HUDEP-2 (cell line): ENCODE measurements around the gene CUL1.

Experiments
- DNase-seq, 76 experiments: peaks; one replicate each; lab custom pipeline; 2025; ENCODE audit not compliant: unreplicated experiment in 76 of 76; lab: John Stamatoyannopoulos, UW

Gene CUL1

DNA sequence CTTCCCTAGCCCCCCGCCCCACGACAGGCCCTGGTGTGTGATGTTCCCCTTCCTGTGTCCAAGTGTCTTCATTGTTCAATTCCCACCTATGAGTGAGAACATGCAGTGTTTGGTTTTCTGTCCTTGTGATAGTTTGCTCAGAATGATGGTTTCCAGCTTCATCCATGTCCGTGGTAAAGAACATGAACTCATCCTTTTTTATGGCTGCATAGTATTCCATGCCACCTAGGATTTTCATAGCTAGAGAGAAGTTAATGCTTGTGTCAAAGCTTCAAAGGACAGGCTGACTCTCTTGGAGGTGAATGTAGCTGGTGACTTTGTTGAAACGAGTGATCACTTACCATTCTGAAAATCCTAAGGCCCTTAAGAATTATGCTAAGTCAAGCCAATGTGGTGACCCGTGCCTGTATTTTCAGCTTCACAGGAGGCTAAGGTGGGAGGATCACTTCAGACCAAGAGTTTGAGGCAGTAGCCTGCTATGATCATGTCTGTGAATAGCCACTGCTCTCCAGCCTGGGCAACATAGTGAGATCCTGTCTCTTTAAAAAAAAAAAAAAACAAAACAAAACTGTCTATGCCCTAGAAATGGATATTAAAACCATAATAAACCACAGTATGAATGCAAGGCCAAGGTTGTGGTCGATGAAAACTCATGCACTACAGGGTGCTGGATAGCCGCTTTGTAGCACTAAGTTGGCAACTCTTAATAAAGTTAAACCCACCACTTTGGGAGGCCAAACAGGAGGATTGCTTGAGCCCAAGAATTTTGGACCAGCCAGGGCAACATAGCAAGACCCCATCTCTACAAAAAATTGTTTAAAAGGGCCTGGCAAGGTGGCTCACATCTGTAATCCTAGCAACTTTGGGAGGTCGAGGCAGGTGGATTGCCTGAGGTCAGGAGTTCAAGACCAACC, 52.0 kb downstream of the CUL1 start:
- no peak for DNase-seq

DNA sequence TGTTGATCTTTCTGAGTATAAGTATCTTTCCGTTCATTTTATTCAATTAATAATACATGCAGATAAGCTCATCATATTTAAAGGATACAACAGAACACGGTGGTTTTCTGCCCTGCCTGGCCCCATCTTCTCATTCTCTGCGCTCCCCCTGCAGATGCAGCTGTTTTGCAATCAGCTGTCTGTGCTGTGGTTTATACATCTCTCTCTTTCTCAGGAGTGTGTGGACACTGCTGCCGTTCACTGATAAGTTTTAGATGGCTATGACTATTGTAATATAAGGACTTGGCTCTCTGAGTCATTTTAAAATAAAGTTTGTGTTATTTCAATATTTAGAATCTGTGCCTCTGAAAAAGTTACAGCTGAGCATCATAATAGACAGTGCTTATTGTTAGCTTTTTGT, 54.5 kb downstream of the CUL1 start:
- peak in 7 of 76 experiments; percentile 1 to 23 (median 9) for DNase-seq

DNA sequence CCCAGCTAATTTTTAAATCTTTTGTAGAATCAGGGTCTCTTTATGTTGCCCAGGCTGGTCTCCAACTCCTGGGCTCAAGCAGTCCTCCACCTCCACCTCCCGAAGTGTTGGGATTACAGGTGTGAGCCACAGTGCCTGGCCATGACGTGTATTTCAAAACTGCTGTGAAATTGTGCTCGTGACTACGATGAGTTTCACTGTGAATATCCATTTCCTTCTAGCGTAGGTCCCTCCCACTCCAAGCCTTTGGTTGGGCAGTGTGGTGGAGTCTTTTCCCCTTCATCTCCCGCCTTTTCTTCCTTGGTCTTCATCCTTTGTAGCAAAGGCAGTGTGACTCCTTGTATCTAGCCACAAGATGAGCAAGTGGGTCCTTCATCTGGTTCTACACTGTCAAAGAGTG, 56.2 kb downstream of the CUL1 start:
- no peak for DNase-seq

DNA sequence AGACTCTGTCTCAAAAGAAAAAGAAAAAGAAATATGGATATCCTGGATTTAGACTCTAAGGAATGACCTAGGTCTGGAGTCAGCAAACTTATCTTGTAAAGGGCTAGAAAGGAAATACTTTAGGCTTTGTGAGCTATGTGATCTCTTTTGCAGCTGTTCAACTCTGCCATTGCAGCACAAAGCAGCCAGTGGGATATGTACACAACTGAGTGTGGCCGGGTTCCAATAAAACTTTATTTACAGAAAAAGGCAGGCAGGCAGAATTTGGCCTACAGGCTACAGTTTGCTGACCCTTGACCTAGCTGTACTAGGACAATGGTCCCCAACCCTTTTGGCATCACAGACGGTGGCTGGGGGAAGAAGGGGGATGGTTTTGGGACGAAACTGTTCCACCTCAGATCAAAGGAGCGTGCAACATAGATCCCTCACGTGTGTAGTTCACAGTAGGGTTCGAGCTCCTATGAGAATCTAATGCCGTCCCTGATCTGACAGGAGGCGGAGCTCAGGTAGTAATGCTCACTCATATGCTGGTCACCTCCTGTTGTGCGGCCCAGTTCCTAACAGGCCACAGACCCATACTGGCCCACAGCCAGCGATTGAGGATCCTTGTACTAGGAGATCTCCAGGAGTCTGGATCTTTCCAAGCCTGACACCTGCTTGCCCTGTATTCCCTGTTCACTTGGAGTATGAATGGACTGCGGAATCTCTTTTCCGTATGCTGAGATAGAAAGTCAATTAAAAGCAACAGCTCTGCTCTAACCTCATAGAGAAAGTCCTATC, 63.0 kb downstream of the CUL1 start:
- no peak for DNase-seq

DNA sequence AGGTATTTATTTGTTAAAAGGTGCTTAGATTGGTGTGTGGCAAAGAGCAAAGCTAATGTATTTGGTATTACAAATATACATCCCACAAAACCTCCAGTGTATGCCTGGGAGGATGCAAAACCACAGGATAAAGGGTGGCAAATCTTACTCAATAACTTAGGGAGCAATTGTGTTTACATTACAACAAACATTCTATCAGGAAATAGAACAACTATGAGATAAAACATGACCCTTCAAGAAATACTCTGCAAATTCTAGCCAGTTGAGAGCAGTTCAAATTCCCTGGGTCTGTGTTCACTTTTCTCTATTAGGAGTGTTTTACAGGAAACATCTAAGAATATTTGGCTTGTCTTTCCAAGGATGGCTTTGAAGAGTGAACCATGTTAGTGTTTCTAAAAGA, 64.9 kb downstream of the CUL1 start:
- DNase-seq, result no peak

DNA sequence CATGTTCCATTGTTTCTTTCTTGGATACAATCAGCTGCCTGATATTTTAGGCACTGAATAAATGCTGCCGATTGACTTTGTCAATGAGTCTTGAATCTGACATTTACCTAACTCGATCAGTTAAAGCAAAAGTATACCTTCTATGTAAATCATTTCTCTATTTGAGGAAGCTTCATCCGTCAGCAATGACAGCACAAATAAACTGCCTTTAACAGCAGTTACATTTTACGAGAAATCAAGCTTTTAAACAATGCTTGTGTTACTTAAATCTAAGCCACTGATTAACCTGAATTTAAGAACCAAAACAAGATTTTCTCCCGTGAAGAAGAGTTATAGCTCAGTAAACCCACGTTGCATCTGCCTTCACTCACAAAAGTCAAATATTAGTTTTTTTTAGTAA, 71.3 kb downstream of the CUL1 start:
- no peak for DNase-seq

DNA sequence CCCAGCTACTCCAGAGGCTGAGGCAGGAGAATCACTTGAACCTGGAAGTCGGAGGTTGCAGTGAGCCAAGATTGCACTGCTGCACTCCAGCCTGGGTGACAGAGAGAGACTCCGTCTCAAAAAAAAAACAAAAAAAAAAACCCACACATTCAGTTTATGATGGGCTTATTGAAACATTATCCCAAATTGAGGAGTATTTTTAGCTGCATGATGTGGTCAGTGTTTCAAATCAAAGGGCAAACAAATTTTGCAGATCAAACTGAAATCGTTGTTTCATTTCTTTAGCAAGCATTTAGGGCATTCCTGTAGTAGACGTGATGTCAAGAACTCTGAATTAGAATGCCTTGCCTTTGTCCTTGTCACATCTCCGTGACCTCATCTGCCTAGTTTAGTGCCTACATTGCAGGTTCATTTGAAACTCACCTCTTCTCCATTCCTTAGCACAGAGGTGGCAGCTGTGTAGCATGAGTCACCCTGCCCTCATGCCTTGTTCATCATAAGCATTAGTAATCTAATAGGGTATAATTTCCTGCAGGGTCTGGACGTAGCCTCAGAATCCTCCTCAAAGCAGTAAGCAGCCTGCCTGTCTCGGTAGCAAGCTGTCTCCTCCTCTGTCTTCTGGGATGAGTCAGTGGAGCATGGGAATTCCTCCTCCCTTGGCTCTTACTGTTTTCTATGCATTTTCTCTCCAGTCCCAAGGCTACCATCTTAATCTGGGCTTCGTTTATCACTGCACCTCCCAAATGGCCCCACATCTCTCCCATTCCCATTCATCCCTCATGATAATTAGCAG, 73.8 kb downstream of the CUL1 start:
- no peak for DNase-seq

DNA sequence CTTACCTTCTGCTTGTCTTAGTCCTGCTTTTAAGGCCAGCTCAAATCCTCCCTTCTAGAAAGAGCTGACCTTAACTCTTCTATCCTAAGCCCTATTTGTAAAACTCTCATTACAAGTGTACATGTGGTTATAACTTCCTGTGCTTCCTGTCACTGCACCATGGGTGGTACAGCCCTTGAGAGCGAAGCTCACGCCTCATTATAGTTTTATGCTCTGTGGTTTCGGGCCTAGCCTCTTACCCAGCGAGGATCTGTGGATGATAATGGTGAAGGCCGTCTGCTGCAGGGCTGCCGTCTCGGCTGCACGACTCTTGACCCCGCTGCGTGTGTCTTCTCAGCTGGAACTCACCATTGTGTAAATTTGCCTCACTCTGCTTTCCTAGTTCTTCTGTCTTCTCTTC, 74.6 kb downstream of the CUL1 start:
- no peak for DNase-seq

DNA sequence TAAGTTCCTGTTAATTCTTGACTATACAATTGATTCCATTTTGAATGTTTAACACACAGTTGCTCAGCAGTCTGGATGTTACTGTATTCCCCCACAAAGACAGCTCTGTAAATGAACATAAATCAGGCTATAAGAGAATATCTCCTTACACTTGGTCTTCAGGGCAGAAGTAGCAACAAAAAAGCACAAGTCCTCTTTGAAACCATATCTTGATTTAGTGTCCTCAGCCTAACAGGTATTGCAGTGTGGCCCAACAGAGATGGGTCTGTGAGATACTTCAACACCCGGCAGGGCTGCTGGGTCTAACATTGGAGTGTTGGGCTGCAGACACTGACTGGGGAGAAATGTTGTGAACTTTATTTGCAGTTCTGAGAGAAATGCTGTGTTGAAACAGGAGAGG, 75.8 kb downstream of the CUL1 start:
- DNase-seq, result no peak

DNA sequence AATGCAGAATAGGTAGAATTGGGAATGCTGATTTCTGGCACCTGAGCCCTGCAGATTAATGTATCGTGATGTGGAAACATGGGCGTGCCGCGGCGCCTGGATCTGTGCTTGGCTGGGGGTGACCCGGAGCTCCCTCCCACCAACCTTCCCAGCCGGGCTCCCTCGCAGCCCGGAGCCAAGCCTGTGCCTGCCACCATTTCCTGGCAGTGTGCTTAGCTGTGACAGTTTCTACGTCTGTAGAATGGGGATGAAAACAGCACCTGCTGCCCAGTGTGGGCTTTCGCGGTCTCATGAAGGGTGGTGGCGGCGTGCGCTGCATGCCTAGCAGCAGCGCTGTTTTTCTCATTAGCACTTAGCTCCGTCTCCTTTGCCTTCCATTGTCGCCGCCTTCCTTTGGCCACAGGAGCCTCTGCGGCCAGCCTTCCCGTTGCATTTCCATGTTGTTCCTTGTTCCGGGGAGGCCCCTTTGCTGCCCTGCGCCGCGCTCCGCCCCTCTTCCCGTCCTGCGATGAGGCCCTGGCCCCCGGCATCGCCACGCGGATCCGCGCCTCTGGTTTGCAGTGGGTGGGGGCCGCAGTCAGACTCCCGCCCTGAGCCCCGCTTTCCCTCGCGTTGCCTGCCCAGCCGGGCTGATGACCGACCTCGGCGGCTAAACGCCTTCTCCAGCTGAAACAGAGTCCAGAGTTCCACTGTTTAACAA, 84.2 kb downstream of the CUL1 start:
- DNase-seq, result no peak

DNA sequence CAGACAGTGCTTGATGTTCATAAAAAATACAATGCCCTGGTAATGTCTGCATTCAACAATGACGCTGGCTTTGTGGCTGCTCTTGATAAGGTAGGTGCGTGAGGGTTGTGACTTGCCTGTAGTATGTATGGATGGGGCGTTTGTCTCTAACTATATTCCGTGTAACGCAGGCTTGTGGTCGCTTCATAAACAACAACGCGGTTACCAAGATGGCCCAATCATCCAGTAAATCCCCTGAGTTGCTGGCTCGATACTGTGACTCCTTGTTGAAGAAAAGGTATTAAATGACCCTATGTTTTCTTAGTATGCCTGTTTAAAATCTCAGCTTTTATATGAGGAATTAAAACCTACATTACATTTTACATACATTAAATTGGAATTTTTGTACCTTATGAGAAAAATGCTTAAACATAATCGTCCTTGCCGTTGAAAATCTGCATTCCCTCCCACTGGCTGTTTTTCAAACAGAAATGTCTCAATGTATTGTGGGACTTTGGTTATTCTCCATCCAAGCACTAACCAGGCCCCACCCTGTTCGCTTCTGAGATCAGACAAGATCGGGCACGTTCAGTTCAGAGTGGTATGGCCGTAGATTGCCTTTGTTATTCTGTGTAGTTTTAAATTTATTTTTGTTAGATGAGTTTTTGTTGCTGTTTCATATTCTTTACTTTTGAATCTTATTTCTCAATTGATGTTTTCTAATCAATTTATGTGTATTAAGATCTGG, 85.3 kb downstream of the CUL1 start:
- DNase-seq, result no peak

DNA sequence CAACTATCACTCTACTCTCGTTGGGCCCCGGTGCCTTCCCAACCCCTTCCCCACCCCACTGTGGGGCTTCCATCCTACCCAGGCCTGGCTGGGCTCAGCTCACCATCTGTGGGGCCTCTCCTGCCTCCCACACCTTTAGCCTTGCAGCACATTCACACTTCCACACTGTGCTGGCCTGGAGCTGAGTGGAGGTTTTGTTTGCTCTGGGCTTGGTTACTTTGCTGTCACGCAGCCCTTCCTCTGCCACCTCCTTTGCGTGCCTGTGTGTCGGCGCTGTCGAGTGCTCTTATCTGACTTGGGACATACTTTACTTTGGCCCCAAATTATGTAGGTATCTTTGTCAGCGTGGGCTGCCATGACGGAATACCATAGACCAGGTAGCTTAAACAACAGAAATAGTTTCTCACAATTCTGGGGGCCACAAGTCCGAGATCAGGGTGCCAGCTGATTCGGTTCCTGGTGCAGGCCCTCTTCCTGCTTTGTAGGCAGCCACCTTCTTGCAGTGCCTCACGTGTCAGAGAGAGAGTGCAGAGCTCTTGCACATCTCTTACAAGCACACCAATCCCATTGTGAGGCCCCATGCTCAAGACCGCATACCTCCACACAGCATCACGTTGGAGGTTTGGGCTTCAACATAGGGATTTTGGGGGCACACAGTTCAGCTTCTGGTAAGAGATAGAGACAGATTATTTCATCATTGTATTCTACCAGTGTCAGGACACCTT, 89.0 kb downstream of the CUL1 start:
- no peak for DNase-seq

DNA sequence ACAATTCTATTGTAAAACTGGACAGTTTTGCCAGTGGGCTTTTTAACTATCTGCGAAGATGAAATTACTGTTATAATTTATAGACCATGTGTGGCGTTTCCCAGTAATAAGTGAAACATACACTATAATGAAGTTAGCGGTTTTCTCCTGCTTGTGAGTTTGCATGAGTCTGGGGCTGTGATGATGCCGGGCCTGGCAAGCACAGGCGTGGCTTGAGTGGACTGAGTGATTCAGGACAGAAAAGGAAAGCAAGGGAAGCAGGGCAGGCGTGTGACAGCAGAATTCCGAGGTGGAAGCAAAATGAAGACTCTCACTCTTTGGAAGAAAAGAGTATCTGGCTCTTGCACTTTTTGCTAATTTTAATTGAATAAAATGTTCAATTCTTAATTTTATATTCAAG, 90.5 kb downstream of the CUL1 start:
- no peak for DNase-seq

DNA sequence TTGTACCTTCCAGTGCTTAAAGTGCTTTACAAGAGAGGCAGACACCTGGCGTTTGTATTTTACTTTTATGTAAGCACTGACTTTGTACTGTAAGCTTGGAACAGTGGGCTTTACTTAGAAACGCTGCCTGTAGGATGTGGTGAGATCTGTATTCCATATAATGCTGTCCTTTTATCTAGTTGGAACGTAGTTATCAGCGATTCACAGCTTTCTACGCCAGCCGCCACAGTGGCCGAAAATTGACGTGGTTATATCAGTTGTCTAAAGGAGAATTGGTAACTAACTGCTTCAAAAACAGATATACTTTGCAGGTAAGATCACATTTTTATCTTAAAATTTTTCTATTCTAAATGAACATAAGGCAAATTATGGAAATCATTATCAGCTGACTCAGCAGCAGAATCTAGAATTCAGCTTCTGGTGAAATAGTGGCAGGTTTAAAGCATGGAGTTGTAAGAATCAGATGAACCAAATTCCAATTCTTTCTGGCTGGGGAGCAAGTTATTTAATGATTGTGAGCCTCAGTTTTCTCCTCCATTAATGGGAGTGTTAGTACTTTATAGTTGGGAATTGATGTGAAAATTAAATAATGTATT, 91.5 kb downstream of the CUL1 start:
- DNase-seq, result no peak

DNA sequence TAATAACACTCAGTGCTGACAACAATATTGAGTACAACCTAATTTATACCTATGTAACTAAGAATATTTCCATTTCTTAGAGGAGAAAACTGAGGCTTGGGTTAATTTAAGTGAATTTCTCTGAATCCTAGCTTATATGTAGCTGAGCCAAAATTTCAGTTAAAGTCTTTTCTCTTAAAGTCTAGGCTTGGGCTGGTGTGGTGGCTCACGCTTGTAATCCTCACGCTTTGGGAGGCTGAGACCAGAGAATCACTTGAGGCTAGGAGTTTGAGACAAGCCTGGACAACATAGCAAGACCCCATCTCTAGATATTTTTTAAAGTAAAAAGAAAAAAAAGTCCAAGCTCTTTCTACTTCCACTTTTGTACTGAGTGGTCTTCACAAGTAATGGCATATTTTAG, 92.1 kb downstream of the CUL1 start:
- DNase-seq, result no peak

DNA sequence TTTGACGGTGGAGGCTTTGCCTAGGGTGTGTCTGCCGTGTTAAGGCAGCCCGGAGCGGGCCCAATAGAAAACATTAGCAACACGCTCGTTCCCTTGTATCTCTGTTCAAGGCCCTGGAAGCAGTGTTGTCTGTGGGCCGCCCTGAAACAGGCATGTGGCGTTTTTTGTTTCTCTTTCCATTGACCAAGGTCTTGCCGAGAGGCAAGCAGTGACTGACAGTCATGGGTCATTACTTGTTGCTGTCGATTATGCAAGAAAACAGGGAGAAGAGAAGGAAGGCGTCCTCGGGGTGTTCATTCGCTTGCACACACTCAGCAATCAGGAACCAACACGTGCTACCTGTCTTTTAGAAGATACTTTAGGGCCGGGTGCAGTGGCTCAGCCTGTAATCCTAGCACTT, 92.8 kb downstream of the CUL1 start:
- no peak for DNase-seq

DNA sequence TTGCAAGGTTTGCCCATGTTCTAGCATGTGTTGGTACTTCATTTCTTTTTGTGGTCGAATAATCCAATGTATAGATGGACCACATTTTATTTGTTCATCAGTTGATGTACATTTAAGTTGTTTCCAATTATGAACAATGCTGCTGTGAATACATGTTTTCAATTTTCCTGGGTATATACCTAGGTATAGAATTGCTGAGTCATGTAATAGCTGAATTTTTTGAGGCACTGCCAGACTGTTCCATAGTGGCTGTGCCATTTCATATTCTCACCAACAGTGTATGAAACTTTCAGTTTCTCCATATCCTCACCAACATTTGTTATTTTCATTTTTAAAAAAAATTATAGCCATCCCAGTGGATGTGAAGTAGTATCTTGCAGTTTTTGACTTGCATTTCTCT, 94.9 kb downstream of the CUL1 start:
- peak in 1 of 76 experiments; percentile 22 for DNase-seq

DNA sequence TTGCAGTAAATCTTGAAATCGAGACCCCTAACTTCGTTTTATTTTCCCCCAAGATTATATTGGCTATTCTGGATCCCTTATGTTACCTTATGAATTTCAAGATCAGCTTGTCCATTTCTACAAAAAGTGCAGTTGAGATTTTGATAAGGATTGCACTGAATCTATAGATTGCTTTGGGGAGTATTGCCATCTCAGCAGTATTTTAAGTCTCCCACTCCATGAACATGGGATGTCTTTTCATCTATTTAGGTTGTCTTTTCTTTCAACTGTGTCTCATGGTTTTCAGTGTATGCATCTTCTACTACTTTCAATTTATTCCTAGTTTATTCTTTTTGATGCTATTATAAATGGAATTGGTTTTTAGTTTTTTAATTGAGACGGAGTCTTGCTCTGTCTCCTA, 95.8 kb downstream of the CUL1 start:
- no peak for DNase-seq

DNA sequence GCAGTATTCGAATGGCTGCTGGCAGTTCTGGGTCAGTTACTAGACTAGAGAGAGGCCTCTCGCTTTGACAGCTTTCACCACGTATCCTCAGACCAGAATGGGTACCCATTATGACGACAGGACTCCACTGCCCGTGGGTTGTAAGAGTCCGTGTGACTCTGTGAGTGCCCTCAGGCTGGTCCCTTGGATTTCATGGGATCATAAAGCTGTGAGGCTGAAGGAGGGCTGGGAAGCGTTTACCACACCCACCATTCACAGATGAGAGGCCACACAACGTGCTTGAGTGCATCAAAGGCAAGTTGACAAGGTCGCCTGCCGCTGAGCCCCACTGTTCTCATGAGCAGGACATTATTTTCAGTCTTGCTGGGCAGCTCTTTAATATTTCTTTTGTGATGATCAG, 98.1 kb downstream of the CUL1 start:
- no peak for DNase-seq
